SIG-M5 treated with dmso at 0.1 percent for 504 hours (cell line): ENCODE measurements around the gene EVI5.
"Not testable (repeated sequence)": the region's sequence is repeated elsewhere in the genome, so short reads cannot be mapped to it uniquely, and the experiment has no call there.

ENCODE experiments used
- DNase-seq: peaks from one replicate; lab custom pipeline; 2025; ENCODE audit not compliant: unreplicated experiment; lab: John Stamatoyannopoulos, UW

EVI5 gene

DNA sequence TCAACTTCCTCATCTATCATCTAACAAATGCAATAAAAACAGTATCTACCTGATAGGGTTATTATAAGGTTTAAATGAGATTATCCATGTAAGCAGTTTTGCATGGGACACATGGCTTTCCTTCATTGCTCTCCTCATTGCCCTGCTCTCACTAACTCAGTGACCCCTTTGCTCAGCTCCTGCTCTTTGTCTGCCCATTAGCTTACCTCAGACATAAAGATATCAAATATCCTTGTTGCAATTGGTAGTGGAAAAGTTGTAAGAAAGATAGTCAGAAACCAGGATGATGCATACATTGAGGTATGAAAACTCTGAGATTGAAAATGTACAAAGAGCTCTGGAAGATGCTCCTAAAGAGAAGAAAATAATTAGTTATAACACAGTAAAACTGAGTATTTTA lies 89.8 kb downstream of the EVI5 start:
- DNase-seq, result no peak

GRCh38 chr1:92691925-92692324 lies 93.0 kb downstream of the EVI5 start:
- DNase-seq, result peak; percentile 9

DNA sequence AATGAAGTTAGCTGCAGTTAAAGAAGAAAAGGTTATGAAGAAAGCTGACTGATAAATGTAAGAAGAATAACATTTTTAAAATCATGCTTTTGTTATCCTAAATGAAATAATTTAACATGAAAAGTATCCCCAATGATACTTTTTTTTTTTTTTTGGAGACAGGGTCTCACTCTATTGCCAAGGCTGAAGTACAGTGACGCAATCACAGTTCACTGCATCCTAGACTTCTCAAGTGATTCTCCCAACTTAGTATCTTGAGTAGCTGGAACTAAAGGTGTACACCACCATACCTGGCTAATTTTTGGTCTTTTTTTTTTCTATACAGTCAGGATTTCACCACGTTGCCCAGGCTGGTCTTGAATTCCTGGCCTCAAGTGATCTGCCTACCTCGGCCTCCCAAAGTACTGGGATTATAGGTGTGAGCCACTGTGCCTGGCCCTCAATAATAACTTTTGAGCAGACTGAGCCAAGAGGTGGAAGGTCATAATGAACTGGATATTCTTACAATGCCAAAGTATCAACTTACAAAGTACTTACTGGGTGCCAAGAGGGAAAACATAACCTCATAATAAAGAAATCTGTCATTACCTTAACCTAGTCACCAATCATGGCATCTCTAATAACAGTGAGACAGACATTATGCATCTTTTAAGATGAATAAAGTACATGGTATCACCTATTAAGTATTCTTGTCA lies 94.5 kb downstream of the EVI5 start:
- DNase-seq, result no peak

DNA sequence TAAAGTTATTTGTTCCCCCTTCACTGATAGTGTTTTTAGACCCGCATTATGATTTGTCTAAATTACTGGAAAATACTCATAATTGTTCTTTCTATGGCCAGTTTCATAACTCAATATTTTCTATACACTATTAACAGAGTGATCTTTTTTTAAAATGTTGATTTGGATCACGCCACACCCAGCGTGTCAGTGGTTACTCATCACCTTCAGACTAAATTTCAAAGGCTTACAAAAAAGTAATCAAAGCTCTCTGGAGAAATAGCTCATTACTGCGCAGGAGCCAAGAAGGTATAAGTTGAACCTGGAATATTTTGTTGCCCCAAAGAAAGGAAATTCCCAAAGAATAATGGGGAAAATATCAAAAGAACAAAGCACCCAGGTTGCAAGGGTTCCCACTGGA lies 104.9 kb downstream of the EVI5 start:
- no peak for DNase-seq

DNA sequence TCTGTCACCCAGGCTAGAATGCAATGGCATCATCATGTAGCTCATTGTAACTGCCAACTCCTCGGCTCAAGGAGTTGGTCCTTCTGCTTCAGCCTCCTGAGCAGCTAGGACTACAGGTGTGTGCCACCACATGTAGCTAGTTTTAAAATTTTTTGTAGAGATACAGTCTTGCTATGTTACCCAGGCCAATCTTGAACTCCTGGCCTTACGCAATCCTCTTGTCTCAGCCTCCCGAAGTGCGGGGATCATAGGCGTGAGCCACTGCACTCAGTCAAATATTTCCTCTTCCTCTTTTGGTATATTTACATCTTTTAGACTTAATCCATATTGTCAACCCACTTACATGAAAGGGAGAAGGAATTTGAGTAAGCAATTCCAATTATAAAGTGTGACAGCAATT lies 121.1 kb downstream of the EVI5 start:
- peak; percentile 62 for DNase-seq

DNA sequence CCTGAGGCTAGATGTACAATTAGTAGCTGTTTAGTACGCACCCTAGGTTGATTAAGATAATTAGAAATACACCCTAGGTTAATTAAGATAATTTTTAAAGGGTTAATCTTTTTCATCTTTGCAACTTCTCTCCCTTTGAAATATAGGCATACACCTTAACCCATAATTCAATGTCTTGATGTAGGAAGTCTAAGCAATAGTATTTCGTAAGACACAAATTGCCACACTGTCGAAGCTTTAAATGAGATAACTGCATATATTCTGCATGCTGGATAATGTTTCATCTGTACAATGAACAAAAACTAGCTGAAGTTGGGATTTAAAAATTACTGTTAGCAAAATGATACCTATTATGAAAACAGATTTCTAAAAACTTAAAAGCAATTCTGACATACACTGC lies 122.9 kb downstream of the EVI5 start:
- no peak for DNase-seq

DNA sequence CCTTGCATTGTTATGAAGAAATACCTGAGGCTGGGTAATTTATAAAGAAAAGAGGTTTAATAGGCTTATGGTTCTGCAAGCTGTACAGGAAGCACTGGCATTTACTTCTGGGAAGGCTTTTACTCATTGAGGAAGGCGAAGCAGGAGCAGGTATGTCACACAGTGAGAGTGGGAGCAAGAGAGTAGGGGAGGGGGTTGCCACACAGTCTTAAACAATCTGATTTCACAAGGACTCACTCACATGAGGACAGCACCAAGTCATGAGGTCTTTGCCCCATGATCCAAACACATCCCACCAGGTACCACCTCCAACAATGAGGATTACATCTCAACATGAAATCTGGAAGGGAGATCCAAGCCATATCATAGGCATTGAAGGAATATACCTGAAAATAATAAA lies 127.2 kb downstream of the EVI5 start:
- DNase-seq, result no peak

DNA sequence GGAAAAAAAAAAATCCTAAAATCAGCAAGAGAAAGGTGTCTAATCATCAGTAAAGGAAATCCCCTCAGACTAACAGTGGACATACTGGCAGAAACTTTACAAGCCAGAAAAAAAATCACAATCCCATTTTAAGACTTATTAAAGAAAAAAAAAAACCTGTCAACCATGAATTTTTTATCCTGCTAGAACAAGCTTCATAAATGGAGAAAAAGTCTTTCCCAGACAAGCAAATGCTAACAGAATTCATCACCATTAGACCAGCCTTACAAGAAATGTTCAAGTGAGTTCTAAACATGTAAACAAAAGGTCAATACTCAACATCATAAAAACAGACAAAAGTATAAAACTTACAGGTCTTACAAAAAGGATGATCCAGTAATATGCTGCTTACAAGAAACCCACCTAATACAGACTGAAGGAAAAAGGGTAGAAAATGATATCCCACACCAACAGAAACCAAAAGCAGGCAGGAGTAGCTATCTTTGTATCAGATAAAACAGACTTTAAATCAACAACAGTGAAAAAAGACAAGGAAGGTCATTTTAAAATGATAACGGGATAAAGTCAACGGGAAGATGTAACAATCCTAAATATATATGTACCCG lies 129.6 kb downstream of the EVI5 start:
- no peak for DNase-seq

DNA sequence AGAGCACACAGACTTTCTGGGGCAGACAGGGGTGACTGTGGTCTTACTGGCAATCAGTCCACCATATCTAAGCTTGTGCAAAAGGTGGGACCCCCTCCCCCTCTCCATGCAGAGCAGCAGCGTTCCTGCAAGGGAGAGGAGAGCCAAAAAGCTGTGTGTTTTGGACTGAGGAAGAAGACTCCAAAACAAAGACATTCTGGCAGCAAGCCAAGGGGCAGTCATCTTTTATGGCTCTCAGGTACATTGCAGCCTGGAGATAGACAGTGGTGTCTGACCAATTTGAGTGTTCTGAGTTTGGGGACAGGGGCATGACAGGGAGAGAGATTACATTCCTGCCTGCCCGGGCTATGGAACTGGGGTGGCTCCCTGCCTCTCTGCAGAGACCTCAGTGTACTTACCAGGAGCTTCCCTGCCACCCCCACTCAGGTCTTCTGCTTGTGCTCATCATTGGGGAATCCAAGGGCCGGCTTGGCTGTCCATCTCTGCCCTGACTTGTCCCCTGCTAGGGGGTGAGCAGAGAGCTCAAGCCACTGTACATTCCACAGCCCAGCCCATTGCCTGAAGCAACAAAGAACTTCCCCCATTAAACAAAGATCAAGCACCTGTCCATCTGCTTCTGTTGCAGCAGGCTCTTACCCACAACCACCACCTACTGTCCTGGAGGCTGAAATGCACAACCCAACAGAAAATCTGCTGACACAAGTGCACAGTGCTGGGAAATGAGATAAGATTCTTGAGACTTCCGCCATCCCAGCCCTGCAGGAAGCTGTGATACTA lies 131.1 kb downstream of the EVI5 start:
- DNase-seq, result no peak

- not testable (repeated sequence) for DNase-seq
Measured at GRCh38 chr1:92640686-92641085, 144.2 kb downstream of the EVI5 start.

- DNase-seq, result no peak
Measured at GRCh38 chr1:92638498-92638897, 146.4 kb downstream of the EVI5 start.

DNA sequence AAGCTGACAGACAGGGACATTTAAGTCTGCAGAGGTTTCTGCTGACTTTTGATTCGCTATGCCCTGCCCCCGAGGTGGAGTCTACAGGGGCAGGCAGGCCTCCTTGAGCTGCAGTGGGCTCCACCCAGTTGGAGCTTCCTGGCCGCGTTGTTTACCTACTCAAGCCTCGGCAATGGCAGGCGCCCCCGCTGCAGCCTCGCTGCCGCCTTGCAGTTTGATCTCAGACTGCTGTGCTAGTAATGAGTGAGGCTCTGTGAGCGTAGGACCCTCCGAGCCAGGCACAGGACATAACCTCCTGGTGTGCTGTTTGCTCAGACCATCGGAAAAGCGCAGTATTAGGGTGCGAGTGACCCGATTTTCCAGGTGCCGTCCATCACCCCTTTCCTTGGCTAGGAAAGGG lies 149.7 kb downstream of the EVI5 start:
- DNase-seq, result not testable (repeated sequence)

- no peak for DNase-seq
Measured at GRCh38 chr1:92623187-92623778, 161.6 kb downstream of the EVI5 start.

DNA sequence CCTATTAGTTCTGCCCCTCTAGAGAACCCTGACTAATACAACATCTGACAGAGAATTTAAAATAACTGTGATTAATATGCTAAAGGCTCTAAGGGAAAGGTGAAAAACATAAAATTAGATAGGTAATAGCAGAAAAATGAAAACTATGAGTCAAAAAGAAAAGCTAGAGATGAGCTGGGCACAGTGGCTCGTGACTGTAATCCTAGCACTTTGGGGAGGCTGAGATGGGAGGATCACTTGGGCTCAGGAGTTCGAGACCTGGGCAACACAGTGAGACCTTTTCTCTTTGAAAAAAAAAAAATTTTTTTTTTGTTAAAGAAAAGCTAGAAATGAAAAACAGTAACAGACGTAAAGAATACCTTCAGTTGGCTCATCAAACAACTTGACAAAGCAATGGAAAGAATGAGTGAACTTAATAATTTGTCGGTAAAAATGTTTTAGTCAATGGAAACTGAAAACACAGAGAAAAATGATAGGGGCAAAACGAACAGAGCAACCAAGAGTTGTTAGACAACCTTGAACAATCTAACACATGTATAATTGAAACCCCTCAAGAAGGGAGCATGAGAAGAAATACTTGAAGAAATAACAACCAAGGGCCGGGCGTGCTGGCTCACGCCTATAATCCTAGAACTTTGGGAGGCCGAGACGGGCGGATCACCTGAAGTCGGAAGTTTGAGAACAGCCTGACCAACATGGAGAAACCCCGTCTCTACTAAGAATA lies 165.3 kb downstream of the EVI5 start:
- no peak for DNase-seq

- no peak for DNase-seq
Measured at GRCh38 chr1:92601044-92601443, 183.9 kb downstream of the EVI5 start.

DNA sequence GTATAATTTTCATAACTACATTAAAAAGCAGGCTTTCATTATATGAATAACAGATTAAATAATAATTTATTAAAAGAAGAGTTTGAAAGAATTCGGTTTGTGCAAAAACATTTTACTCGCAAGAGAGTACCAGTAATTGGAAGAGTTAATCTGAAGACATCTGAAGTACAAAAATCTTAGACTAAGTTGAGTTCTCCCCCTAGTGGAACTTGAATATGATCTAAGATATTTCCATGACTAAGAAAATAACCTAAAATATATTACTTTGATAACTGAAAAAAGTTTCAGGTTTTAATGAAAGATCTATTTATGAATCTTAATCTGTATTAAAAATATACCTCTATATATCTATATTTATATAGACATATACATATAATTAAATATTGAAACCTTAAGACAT lies 185.7 kb downstream of the EVI5 start:
- DNase-seq, result peak; percentile 54

GRCh38 chr1:92589361-92589760 lies 195.5 kb downstream of the EVI5 start:
- not testable (repeated sequence) for DNase-seq

DNA sequence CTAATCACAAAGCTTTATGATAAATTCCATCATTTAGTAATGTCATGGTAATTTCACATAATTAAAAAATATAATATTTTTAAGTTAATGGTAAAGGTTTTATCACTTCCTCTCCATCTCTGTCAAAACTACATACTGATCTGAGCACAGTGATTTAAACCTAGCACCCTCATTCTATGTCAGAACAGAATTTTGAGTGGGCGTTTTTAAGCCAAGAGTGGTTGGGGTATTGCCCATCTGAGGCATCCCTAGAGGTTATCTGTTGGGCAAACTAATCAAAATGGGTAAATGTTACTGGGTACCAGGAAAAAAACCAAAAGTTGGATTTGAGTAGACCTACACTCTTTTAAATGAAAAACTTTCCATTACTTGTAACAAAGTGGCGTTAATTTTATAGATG lies 197.5 kb downstream of the EVI5 start:
- no peak for DNase-seq

GRCh38 chr1:92585831-92586230 lies 199.1 kb downstream of the EVI5 start:
- DNase-seq, result no peak

- DNase-seq, result not testable (repeated sequence)
Measured at GRCh38 chr1:92584810-92585209, 200.1 kb downstream of the EVI5 start.
